HepG2 (cell line): ENCODE results near the gene DCAF8L1. TPM values are rescaled to one million over a fixed set of nuclear protein-coding genes. Genes with fewer than 3 reads are reported as not detected.

Experiments
- ATAC-seq: fragments of 200-7000 bp; cut with Tn5 transposase; 3 replicates; pipeline ENCODE4 v1.9.1; 2020; ENCODE audit warnings: mild to moderate bottlenecking, moderate library complexity
- BruUV-seq: library from RNA; stranded (reverse); fragments of 400-500 nt; replicated peaks from 2 replicates; lab custom pipeline; 2021; lab: Mats Ljungman, UMichigan
- CTCF ChIA-PET: fragments of 300-600 bp; formaldehyde crosslinking; extraction: SDS; loops from one replicate; lab custom pipeline; 2021; ENCODE audit warnings: low total read pairs, inconsistent platforms, low intra/inter-chr PET ratio; lab: Yijun Ruan, JAX
- POLR2A ChIA-PET: fragments of 350-600 bp; sonication (Branson Sonifier 250); formaldehyde crosslinking; loops from one replicate; lab custom pipeline; 2020; ENCODE audit warnings: antibody characterized with exemption, inconsistent platforms; lab: Yijun Ruan, JAX
- DNase-seq: peaks from one replicate; pipeline ENCODE4 v3.0.0-alpha.2; 2015; ENCODE audit warnings: low spot score
- FAIRE-seq: peaks from 3 replicates; lab custom pipeline; 2011; peaks lifted over from hg19 to GRCh38; lab: Jason Lieb, UNC
- H2AFZ ChIP-seq: one replicate; pipeline ENCODE4 v1.6.1; 2011; ENCODE audit warnings: low read length, inconsistent platforms
- H3K27ac ChIP-seq: fragments of 300-600 bp; 3 replicates; pipeline ENCODE4 v1.8.0; 2011; ENCODE audit warnings: mixed run types, mild to moderate bottlenecking, mixed read lengths, low read length, inconsistent platforms; ENCODE audit not compliant: insufficient read depth; ENCODE audit errors: extremely low read length
- H3K27me3 ChIP-seq, 2 experiments: fragments of 200-600 bp in 1 of 2; 2 replicates in 1 of 2; 3 replicates in 1 of 2; pipeline versions ENCODE4 v1.6.0 to v1.8.0; 2011; ENCODE audit warnings: low read length in 2 of 2, mild to moderate bottlenecking in 2 of 2, moderate library complexity in 2 of 2, inconsistent platforms in 1 of 2; ENCODE audit not compliant: insufficient read depth in 2 of 2, control insufficient read depth in 1 of 2
- H3K36me3 ChIP-seq, 2 experiments: fragments of 200-600 bp in 1 of 2; replicated peaks in 1 of 2; 2 replicates in 1 of 2; 3 replicates in 1 of 2; pipeline versions ENCODE4 v1.5.1 to v1.8.0; 2011; ENCODE audit warnings: low read length in 2 of 2, inconsistent platforms in 1 of 2; ENCODE audit not compliant: insufficient read depth in 2 of 2, control insufficient read depth in 1 of 2
- H3K4me1 ChIP-seq: 2 replicates; pipeline ENCODE4 v1.5.1; 2012; ENCODE audit warnings: low read length, inconsistent platforms; ENCODE audit not compliant: insufficient read depth
- H3K4me2 ChIP-seq: 2 replicates; pipeline ENCODE4 v1.6.0; 2011; ENCODE audit warnings: low read depth, low read length, inconsistent platforms
- H3K4me3 ChIP-seq, 3 experiments: fragments of 200-600 bp in 1 of 3; sonication (generic), shearing (Covaris generic) in 1 of 3; replicated peaks in 1 of 3; 2 replicates each; pipeline ENCODE4 v1.5.1; 2011 to 2016; ENCODE audit warnings: low read length in 3 of 3, inconsistent platforms in 2 of 3, low read depth in 2 of 3, mild to moderate bottlenecking in 2 of 3, control low read depth in 1 of 3, mixed read lengths in 1 of 3; ENCODE audit not compliant: insufficient read depth in 1 of 3
- H3K79me2 ChIP-seq: one replicate; pipeline ENCODE4 v1.6.1; 2011; ENCODE audit warnings: low read length, inconsistent platforms; ENCODE audit not compliant: insufficient read depth
- H3K9ac ChIP-seq: 2 replicates; pipeline ENCODE4 v1.6.0; 2011; ENCODE audit warnings: mild to moderate bottlenecking, low read depth, low read length, inconsistent platforms; ENCODE audit not compliant: insufficient read depth
- H3K9me3 ChIP-seq: 2 replicates; pipeline ENCODE4 v1.5.1; 2012; ENCODE audit warnings: mild to moderate bottlenecking, low read length
- H4K20me1 ChIP-seq: 2 replicates; pipeline ENCODE4 v1.6.0; 2011; ENCODE audit warnings: inconsistent platforms, mild to moderate bottlenecking, low read length, moderate library complexity; ENCODE audit not compliant: insufficient read depth
- CREB1 ChIP-seq, 2 experiments: fragments of 450-650 bp in 1 of 2; IDR thresholded peaks; 2 replicates each; pipeline ENCODE4 v1.6.1; 2016 to 2017; ENCODE audit warnings: control low read depth in 1 of 2, mild to moderate bottlenecking in 1 of 2, missing compliant biosample characterization in 1 of 2, missing genetic modification characterization in 1 of 2
- IKZF4 ChIP-seq: sonication (generic); formaldehyde crosslinking; IDR thresholded peaks from 2 replicates; pipeline ENCODE4 v1.5.1; 2020; ENCODE audit warnings: borderline replicate concordance, mild to moderate bottlenecking, low read depth, missing genetic modification reagents; ENCODE audit errors: not compliant biosample characterization
- KDM5B ChIP-seq: sonication (generic); formaldehyde crosslinking; IDR thresholded peaks from 2 replicates; pipeline ENCODE4 v1.4.0; 2020; ENCODE audit warnings: missing genetic modification reagents, mild to moderate bottlenecking, borderline replicate concordance
- MAFG ChIP-seq: sonication (generic); formaldehyde crosslinking; IDR thresholded peaks from 2 replicates; pipeline ENCODE4 v1.5.1; 2020; ENCODE audit warnings: mild to moderate bottlenecking, missing genetic modification reagents
- NBN ChIP-seq: fragments of 450-650 bp; conservative IDR thresholded peaks from 2 replicates; pipeline ENCODE4 v1.6.1; 2017
- NCOA2 ChIP-seq: sonication (generic); formaldehyde crosslinking; IDR thresholded peaks from 2 replicates; pipeline ENCODE4 v1.8.0; 2022; ENCODE audit warnings: inconsistent platforms
- SRSF9 ChIP-seq: fragments of 200-400 bp; formaldehyde crosslinking; IDR thresholded peaks from 2 replicates; pipeline ENCODE4 v1.6.1; 2018; ENCODE audit warnings: borderline replicate concordance, mild to moderate bottlenecking, low read depth, low read length; ENCODE audit not compliant: insufficient read depth, poor library complexity, severe bottlenecking
- ZNF234 ChIP-seq: sonication (generic); formaldehyde crosslinking; conservative IDR thresholded peaks from 2 replicates; pipeline ENCODE4 v1.5.1; 2020; ENCODE audit warnings: mild to moderate bottlenecking, missing genetic modification reagents
- ZNF513 ChIP-seq: sonication (generic); formaldehyde crosslinking; conservative IDR thresholded peaks from 2 replicates; pipeline ENCODE4 v1.5.0; 2020; ENCODE audit warnings: missing genetic modification reagents
- ZNF552 ChIP-seq: sonication (generic); formaldehyde crosslinking; IDR thresholded peaks from 2 replicates; pipeline ENCODE4 v1.9.0; 2022; ENCODE audit warnings: missing genetic modification reagents, mild to moderate bottlenecking, borderline replicate concordance
- ZNF567 ChIP-seq: sonication (generic); formaldehyde crosslinking; IDR thresholded peaks from 2 replicates; pipeline ENCODE4 v1.8.1; 2023; ENCODE audit warnings: mild to moderate bottlenecking, missing genetic modification reagents, borderline replicate concordance
- ZNF574 ChIP-seq: sonication (generic); formaldehyde crosslinking; IDR thresholded peaks from 2 replicates; pipeline ENCODE4 v1.4.0; 2020; ENCODE audit warnings: missing genetic modification reagents
- ZNF598 ChIP-seq: sonication (generic); formaldehyde crosslinking; IDR thresholded peaks from 2 replicates; pipeline ENCODE4 v1.5.1; 2020; ENCODE audit warnings: mild to moderate bottlenecking, missing genetic modification reagents, borderline replicate concordance
- ZNF652 ChIP-seq: IDR thresholded peaks from 2 replicates; pipeline ENCODE4 v1.6.1; 2016; ENCODE audit warnings: low read depth, borderline replicate concordance
- WGBS: methylation state at CpG from one replicate; pipeline ENCODE4 v1.1.6; 2017; ENCODE audit warnings: low lambda C conversion rate; 5-methylcytosine and 5-hydroxymethylcytosine counted together
- in situ Hi-C: cut with HindIII; loops from 2 replicates; pipeline ENCODE4 v1.10.0; 2017; ENCODE audit warnings: low pct_unique_long_range_greater_than_20kb; ENCODE audit not compliant: extremely low pct_ligation_motif_present
- intact Hi-C: fragments of 100-400 bp; cut with micrococcal nuclease; formaldehyde crosslinking; loops from one replicate; pipeline ENCODE4 v1.10.0; 2022; ENCODE audit not compliant: unreplicated experiment
- polyA plus RNA-seq, 8 experiments: library from polyadenylated mRNA; depleted of rRNA in 3 of 8; stranded (reverse) in 7 of 8; unstranded in 1 of 8; fragments of >200 nt; fragmentation: Illumina TruSeq in 4 of 8; extraction: Trizol in 4 of 8; gene quantifications; 2 replicates each; pipeline versions ENCODE4 v1.2.1 to v1.2.3, GENCODE V29; 2011 to 2016; ENCODE audit warnings: low read depth in 4 of 8, missing spikeins in 1 of 8, mixed read lengths in 1 of 8; ENCODE audit not compliant: insufficient read depth in 1 of 8
- total RNA-seq, 5 experiments: library from RNA; depleted of rRNA; stranded (reverse); fragments of >200 nt; fragmentation: Illumina TruSeq; extraction: Trizol; gene quantifications; 2 replicates each; pipeline ENCODE4 v1.2.3, GENCODE V29; 2016; ENCODE audit warnings: low read depth in 1 of 5

Gene DCAF8L1
- total and polyA plus RNA-seq, 2 of the 13 experiments (the other 11 are each of a cell fraction or from before 2014, with no cell fraction given) = not detected

- TF ChIP-seq ZNF234 (CRISPR knock-in tag) = no peak
These were observed 12.9 kb downstream of the DCAF8L1 start (continued) for GRCh38 chrX:27968352-27968751.

GRCh38 chrX:27966955-27967354, 14.3 kb downstream of the DCAF8L1 start:
- ChIA-PET POLR2A (no interaction called here), CTCF (no interaction called here)
- TF ChIP-seq NBN (no peak), ZNF598 (no peak), MAFG (CRISPR knock-in tag) (no peak), KDM5B (no peak), ZNF652 (CRISPR knock-in tag) (no peak), ZNF552 (CRISPR knock-in tag) (no peak)
- 12% methylated on average over 1 of the region's 1 CpG for WGBS
- in situ Hi-C loops (no loop called here), intact Hi-C loops (no loop called here)
- Histone ChIP-seq H3K9ac (no peak overlapping the region), H3K27ac (no peak overlapping the region), H3K36me3 (no peaks in the 10 kb centered on the region), H4K20me1 (no peaks in the 10 kb centered on the region), H3K9me3 (no peaks in the 10 kb centered on the region), H3K79me2 (no peaks in the 10 kb centered on the region), H3K4me1 (no peaks in the 10 kb centered on the region), H3K4me2 (no peak overlapping the region), H3K27me3 (no peaks in the 10 kb centered on the region), H3K4me3 (no peak overlapping the region), H2AFZ (no peak overlapping the region)
- no TSS peak for BruUV-seq
- DNase-seq = no peak
- FAIRE-seq = no peak
- no peak for ATAC-seq

GRCh38 chrX:27966492-27966891, 14.8 kb downstream of the DCAF8L1 start:
- intact Hi-C loops = no loop called here
- TF ChIP-seq ZNF513 (CRISPR knock-in tag) (no peak), SRSF9 (no peak), ZNF574 (CRISPR knock-in tag) (no peak), IKZF4 (CRISPR knock-in tag) (no peak), ZNF567 (CRISPR knock-in tag) (no peak), NCOA2 (CRISPR knock-in tag) (no peak), CREB1 (IDR thresholded peaks at IDR 0.05) (no peak), CREB1 (CRISPR knock-in tag; IDR thresholded peaks at IDR 0.05) (no peak)
- TF ChIP-seq, all 625 proteins: peak for 0
- CTCF ChIA-PET = no interaction called here
- FAIRE-seq (no peak), ATAC-seq (no peak), DNase-seq (no peak)
- no peaks in the 10 kb centered on the region for H4K20me1 ChIP-seq
- H3K9me3 ChIP-seq = no peaks in the 10 kb centered on the region
- no peaks in the 10 kb centered on the region for H3K27me3 ChIP-seq
- in situ Hi-C loops = no loop called here
- no peak overlapping the region for H2AFZ ChIP-seq
- no peak overlapping the region for H3K9ac ChIP-seq
- H3K4me3 ChIP-seq = no peak overlapping the region
- 43% methylated on average over 1 of the region's 1 CpG for WGBS
- BruUV-seq = no TSS peak
- H3K4me2 ChIP-seq = no peak overlapping the region
- no peaks in the 10 kb centered on the region for H3K79me2 ChIP-seq
- POLR2A ChIA-PET = no interaction called here
- H3K4me1 ChIP-seq = no peaks in the 10 kb centered on the region
- H3K36me3 ChIP-seq = no peaks in the 10 kb centered on the region
- H3K27ac ChIP-seq = no peak overlapping the region
